GM18508 (cell line): ENCODE results near the gene SSR4.
"Not testable (repeated sequence)": the region's sequence is repeated elsewhere in the genome, so short reads cannot be mapped to it uniquely, and the experiment has no call there.

Experiments used
- ATAC-seq: cut with Tn5 transposase; IDR thresholded peaks from one replicate; pipeline ENCODE4 v1.9.1; 2021; ENCODE audit warnings: moderate number of reproducible peaks; ENCODE audit not compliant: insufficient read depth, unreplicated experiment

SSR4 gene

GRCh38 chrX:153803211-153804099, 9.0 kb downstream of the SSR4 start:
- no peak for ATAC-seq

GRCh38 chrX:153804100-153804595, 9.7 kb downstream of the SSR4 start:
- ATAC-seq, result no peak

- ATAC-seq, result no peak
Observed at GRCh38 chrX:153804621-153805020, 10.2 kb downstream of the SSR4 start.

GRCh38 chrX:153805436-153805835, 11.0 kb downstream of the SSR4 start:
- no peak for ATAC-seq

DNA sequence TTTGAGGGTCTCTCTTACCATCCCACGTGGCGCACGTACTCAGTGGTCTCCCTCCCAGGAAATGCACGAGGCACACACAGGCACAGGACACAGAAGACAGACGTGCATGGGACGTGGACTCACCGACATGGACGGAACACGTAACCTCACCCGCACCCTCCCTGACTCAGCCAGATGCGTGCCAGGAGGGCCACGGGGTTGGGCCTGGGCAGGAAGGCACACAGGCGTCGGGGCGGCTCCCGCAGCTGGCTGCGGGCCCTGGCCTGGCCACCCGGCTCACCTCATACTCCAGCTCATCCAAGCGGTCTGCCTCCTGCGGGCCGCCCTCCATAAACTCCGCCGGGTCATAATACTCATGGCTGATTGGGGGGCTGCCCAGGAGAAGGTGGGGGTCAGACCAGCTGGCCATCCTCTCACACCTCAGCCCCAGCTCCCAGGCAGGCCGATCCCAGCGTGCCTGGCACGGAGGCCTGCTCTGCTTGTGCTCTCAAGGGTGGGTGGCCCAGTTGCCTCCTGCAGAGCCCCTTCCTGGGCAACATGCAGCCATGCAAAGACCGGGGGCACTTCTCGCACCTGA, 12.6 kb downstream of the SSR4 start:
- ATAC-seq, result no peak

DNA sequence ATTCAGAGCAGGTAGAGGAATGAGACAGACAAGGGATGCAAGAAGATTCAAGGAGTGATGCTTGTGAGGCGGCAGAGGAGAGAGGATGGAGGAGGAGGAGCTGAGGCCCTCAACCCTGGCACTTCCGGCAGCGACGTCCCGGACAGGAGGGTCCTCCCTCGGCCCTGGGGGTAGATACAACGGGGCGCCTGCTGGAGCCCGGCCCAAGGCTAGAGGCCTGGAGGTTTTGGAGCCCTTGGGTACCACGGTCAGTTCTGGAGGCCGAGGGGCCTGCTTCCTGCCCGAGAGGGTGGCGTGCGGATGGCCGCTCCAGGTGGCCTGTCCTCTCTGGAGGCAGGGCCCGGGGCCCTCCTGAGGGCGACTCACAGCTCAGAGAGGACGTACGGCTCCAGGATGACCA, 13.5 kb downstream of the SSR4 start:
- ATAC-seq, result no peak

- no peak for ATAC-seq
Observed at GRCh38 chrX:153812220-153812619, 17.8 kb downstream of the SSR4 start.

- no peak for ATAC-seq
Observed at GRCh38 chrX:153813161-153813560, 18.7 kb downstream of the SSR4 start.

- ATAC-seq, result no peak
Observed at GRCh38 chrX:153814591-153815315, 20.3 kb downstream of the SSR4 start.

DNA sequence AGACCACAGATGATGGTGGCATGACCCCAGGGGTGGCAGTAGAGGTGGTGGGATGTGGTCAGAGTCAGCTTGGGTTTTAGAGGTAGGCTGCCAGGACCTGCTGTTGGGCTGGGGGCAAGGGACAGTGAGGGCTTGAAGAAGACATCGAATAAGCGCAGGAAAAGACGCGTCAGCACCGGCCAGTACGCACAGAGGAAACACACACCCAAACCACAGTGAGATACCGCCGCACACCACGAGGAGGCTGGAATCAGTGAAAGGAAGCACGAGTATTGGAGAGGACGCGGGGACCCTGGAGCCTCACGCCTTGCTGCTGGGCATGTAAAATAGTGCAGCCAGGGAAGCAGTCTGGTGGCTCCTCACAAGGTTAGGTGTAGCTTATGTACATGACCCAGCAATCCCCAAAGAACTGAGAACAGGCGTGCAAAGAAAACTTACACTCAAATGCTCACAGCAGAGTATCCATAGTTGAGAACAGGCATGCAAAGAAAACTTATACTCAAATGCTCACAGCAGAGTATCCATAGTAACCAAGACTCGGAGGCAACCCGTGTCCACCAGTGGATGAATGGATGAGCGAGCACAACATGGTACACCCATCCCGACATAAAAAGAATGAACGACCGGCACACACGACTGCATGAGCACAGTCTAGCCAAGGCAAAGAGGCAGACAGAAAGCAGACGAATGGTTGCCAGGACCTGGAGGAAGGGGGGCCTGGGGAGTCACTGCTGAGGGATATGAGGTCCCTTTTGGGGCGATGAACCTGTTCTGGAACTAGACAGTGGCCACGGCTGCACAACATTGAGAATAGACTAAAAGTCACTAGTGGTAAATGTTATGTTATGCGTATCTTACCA, 22.6 kb downstream of the SSR4 start:
- ATAC-seq, result no peak

GRCh38 chrX:153818064-153818463, 23.6 kb downstream of the SSR4 start:
- not testable (repeated sequence) for ATAC-seq

DNA sequence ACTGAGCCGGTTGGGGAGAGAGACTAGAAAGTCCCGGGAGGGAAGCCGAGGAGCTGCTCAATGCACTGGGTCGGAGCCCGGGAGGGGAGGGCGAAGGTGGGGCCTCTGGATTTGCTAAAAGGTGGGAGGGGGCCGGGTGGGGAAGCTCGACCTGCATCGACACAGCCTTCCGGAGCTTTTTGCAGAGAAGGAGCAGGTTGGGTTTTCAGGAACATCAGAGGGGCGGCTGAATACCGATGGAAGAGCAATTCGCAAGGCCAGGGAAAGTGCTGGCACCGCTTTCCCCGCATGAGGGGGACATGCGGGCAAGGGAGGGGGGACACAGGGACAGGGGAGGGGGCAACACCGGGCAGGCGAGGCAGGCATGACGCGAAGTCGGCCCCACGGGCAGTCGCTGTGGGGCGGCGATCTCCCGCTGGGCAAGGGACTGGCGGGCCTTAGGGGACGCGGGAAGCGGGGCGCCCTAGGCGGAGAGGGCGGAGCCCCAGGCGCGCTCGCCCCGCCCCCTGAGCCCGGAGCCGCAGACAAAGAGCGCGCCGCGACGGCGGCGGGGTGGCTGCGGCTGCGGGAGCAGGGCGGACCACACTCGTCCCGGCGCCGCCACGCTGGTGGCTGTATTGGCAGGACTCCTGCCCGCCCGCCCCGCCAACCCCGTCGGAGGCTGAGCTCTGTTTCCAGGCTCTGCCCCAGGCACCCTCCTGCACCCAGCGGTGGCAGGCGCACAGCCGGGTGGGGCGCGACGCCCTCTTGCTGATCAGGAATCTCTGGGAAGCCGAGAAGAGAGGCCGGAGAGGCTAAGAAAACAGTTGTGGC, 24.3 kb downstream of the SSR4 start:
- no peak for ATAC-seq

GRCh38 chrX:153819384-153820040, 25.0 kb downstream of the SSR4 start:
- no peak for ATAC-seq

GRCh38 chrX:153820601-153821000, 26.1 kb downstream of the SSR4 start:
- no peak for ATAC-seq

DNA sequence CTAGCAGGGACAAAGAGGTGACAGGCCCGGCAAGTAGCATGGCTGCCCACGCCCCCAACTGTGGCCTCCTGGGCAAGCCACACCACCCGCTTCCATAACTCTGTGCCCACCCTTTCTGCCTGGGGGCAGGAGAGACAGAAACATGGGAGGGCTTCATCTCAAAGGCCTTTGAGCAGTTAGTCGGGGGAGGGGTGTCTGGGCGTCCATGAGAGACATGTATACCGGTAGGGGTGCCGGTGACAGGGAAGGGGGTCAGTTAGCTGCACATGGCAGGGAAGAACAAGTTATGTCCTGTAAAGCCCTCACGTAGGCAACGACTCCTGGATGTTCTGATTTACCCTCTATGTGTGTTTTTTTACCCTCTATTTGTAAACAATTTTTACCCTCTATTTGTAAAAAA, 26.6 kb downstream of the SSR4 start:
- no peak for ATAC-seq

- ATAC-seq, result no peak
Observed at GRCh38 chrX:153824348-153824747, 29.9 kb downstream of the SSR4 start.

GRCh38 chrX:153825042-153825441, 30.6 kb downstream of the SSR4 start:
- ATAC-seq, result no peak

- ATAC-seq, result no peak
Observed at GRCh38 chrX:153827016-153827415, 32.5 kb downstream of the SSR4 start.

DNA sequence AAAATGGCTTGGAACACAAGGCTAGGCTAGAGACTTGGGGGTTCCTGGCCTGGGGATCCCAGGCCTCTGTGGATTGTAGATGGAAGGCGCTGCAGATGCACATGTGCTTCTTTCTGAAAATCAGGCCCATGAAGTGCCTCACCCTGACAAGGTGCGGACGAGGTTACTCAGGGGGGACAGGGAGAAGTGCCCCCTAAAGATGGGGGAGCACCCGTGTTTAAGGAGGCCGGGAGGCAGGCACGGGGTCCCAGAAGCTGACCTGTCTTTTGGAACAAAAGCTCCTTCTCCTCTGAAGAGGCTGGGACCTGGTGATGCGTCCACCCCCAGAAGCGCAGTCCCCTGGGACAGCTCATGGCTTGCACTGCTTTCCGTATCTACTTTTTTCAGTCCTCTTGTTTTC, 33.4 kb downstream of the SSR4 start:
- no peak for ATAC-seq
